CD4-positive, alpha-beta T cell (primary cell): ENCODE data around the gene GABRB3. TPM values are rescaled to one million over a fixed set of nuclear protein-coding genes. Genes with fewer than 3 reads are reported as not detected.

Source experiments
- ATAC-seq: fragments of 200-7000 bp; cut with Tn5 transposase; one replicate; pipeline ENCODE4 v1.10.0; 2022; ENCODE audit warnings: mild to moderate bottlenecking; ENCODE audit not compliant: poor library complexity
- CTCF ChIA-PET: fragments of 350-600 bp; sonication (Branson Sonifier 250); formaldehyde crosslinking; loops from one replicate; lab custom pipeline; 2021; ENCODE audit warnings: antibody characterized with exemption, inconsistent platforms; lab: Charles Lee
- POLR2A ChIA-PET: fragments of 350-600 bp; sonication (Branson Sonifier 250); formaldehyde crosslinking; loops from one replicate; lab custom pipeline; 2021; ENCODE audit warnings: antibody characterized with exemption, inconsistent platforms; lab: Charles Lee
- DNase-seq, 14 experiments: peaks; one replicate each; pipeline ENCODE4 v3.0.0-alpha.2; 2013 to 2020; ENCODE audit warnings: mixed read lengths in 2 of 14
- H3K27ac ChIP-seq, 2 donors: one replicate each; pipeline versions ENCODE4 v1.5.1 to v1.7.0; 2013; ENCODE audit warnings: low read length in 2 of 2, low read depth in 1 of 2, mild to moderate bottlenecking in 1 of 2
- H3K27me3 ChIP-seq, 2 experiments: 1 replicate in 1 of 2; 2 replicates in 1 of 2; pipeline versions ENCODE4 v1.6.1 to v1.7.0; 2013; ENCODE audit warnings: low read length in 2 of 2, control low read depth in 1 of 2, mild to moderate bottlenecking in 1 of 2, moderate library complexity in 1 of 2; ENCODE audit not compliant: insufficient read depth in 2 of 2, control insufficient read depth in 1 of 2
- H3K36me3 ChIP-seq: one replicate; pipeline ENCODE4 v1.6.1; 2013; ENCODE audit warnings: low read length, control low read depth; ENCODE audit not compliant: insufficient read depth
- H3K4me1 ChIP-seq: one replicate; pipeline ENCODE4 v1.6.1; 2013; ENCODE audit warnings: low read length, control low read depth; ENCODE audit not compliant: insufficient read depth
- H3K4me3 ChIP-seq: one replicate; pipeline ENCODE4 v1.5.1; 2013; ENCODE audit warnings: mild to moderate bottlenecking, low read length, moderate library complexity
- H3K9me3 ChIP-seq, 2 experiments: 1 replicate in 1 of 2; 2 replicates in 1 of 2; pipeline versions ENCODE4 v1.6.1 to v1.7.0; 2013; ENCODE audit warnings: low read length in 2 of 2, mild to moderate bottlenecking in 2 of 2, control low read depth in 1 of 2, moderate library complexity in 1 of 2; ENCODE audit not compliant: control insufficient read depth in 1 of 2, insufficient read depth in 1 of 2
- H3K27ac Mint-ChIP-seq: one replicate; pipeline ENCODE4 v1.8.0; 2020; ENCODE audit warnings: mixed read lengths
- H3K27me3 Mint-ChIP-seq: one replicate; pipeline ENCODE4 v1.8.0; 2021; ENCODE audit warnings: mixed read lengths
- H3K36me3 Mint-ChIP-seq: one replicate; pipeline ENCODE4 v1.8.0; 2021; ENCODE audit warnings: low read depth, mixed read lengths
- H3K4me1 Mint-ChIP-seq: one replicate; pipeline ENCODE4 v1.8.0; 2021; ENCODE audit warnings: low read depth, mixed read lengths
- H3K4me3 Mint-ChIP-seq: one replicate; pipeline ENCODE4 v1.8.0; 2020; ENCODE audit warnings: mild to moderate bottlenecking, mixed read lengths
- H3K9me3 Mint-ChIP-seq: one replicate; pipeline ENCODE4 v1.8.0; 2020; ENCODE audit warnings: mixed read lengths
- CTCF ChIP-seq: fragments of 200-600 bp; IDR thresholded peaks from one replicate; pipeline ENCODE4 v1.8.0; 2022; ENCODE audit warnings: antibody characterized with exemption, mild to moderate bottlenecking
- intact Hi-C, 2 experiments: fragments of 100-400 bp; cut with DNase I in 1 of 2; cut with micrococcal nuclease in 1 of 2; formaldehyde crosslinking; loops; one replicate each; pipeline versions ENCODE4 v1.15.1 to v1.9.0; 2023 to 2025; cut with DNase I, micrococcal nuclease
- total RNA-seq, 174 experiments: library from RNA in 2 of 174; stranded (reverse) in 2 of 174; gene quantifications; one replicate each; pipeline ENCODE4 v1.2.3 and lab custom pipeline; 2021 to 2026

The GABRB3 gene
- total RNA-seq, 2 experiments from 2014 or later: not detected

GRCh38 chr15:26767169-26767670, 5.6 kb downstream of the GABRB3 start:
- intact Hi-C loops: no loop called here
- H3K27me3 Mint-ChIP-seq: peaks cover 29% of the 10 kb centered on the region
- H3K9me3 Mint-ChIP-seq: peaks cover 3% of the 10 kb centered on the region
- H3K27ac ChIP-seq: no peak overlapping the region
- no peaks in the 10 kb centered on the region for H3K36me3 Mint-ChIP-seq
- no peak for DNase-seq
- no peak for TF ChIP-seq CTCF
- no peak overlapping the region for H3K4me3 Mint-ChIP-seq
- no peaks in the 10 kb centered on the region for H3K4me1 ChIP-seq
- H3K9me3 ChIP-seq: peaks cover 5 to 8% of the 10 kb centered on the region in 2 experiments
- H3K4me1 Mint-ChIP-seq: no peaks in the 10 kb centered on the region
- H3K4me3 ChIP-seq: no peak overlapping the region
- ATAC-seq: no peak
- ChIA-PET POLR2A (no interaction called here), CTCF (no interaction called here)
- H3K36me3 ChIP-seq: no peaks in the 10 kb centered on the region
- peaks cover 5 to 9% of the 10 kb centered on the region in 2 experiments for H3K27me3 ChIP-seq
- H3K27ac Mint-ChIP-seq: no peak overlapping the region

GRCh38 chr15:26766262-26766661, 6.6 kb downstream of the GABRB3 start:
- ChIA-PET POLR2A (no interaction called here), CTCF (no interaction called here)
- H3K9me3 Mint-ChIP-seq: peaks cover 3% of the 10 kb centered on the region
- H3K27me3 Mint-ChIP-seq: peaks cover 23% of the 10 kb centered on the region
- no peak overlapping the region for H3K27ac Mint-ChIP-seq
- Histone ChIP-seq H3K9me3 (peaks cover 5% of the 10 kb centered on the region in 2 experiments), H3K27ac (no peak overlapping the region), H3K27me3 (peaks cover 2 to 5% of the 10 kb centered on the region in 2 experiments), H3K4me3 (no peak overlapping the region), H3K36me3 (no peaks in the 10 kb centered on the region), H3K4me1 (no peaks in the 10 kb centered on the region)
- intact Hi-C loops: no loop called here
- H3K4me1 Mint-ChIP-seq: no peaks in the 10 kb centered on the region
- DNase-seq: no peak
- H3K36me3 Mint-ChIP-seq: no peaks in the 10 kb centered on the region
- no peak for ATAC-seq
- H3K4me3 Mint-ChIP-seq: no peak overlapping the region
- no peak for TF ChIP-seq CTCF

GRCh38 chr15:26759986-26760385, 12.9 kb downstream of the GABRB3 start:
- CTCF ChIA-PET: no interaction called here

More at GRCh38 chr15:26759986-26760385, 12.9 kb downstream of the GABRB3 start:
- Mint-ChIP-seq H3K27me3 (no peaks in the 10 kb centered on the region), H3K9me3 (peaks cover 8% of the 10 kb centered on the region), H3K36me3 (no peaks in the 10 kb centered on the region), H3K27ac (no peak overlapping the region), H3K4me3 (no peak overlapping the region), H3K4me1 (no peaks in the 10 kb centered on the region)
- H3K9me3 ChIP-seq: peaks cover 0 to 13% of the 10 kb centered on the region in 2 experiments
- DNase-seq (no peak), ATAC-seq (no peak)
- H3K27me3 ChIP-seq: no peaks in the 10 kb centered on the region
- no peaks in the 10 kb centered on the region for H3K36me3 ChIP-seq
- no peak for TF ChIP-seq CTCF
- H3K27ac ChIP-seq: no peak overlapping the region
- POLR2A ChIA-PET: no interaction called here
- H3K4me1 ChIP-seq: no peaks in the 10 kb centered on the region
- intact Hi-C loops: no loop called here
- H3K4me3 ChIP-seq: no peak overlapping the region
